ENCODE measurements around the gene CERS5.

The CERS5 gene

GRCh38 chr12:50184261-50184660 is 17.1 kb upstream of the CERS5 start:
- Histone ChIP-seq H3K27ac (ENCODE audit: poor library complexity, severe bottlenecking) (peak overlapping the region; percentile 89), H3K27me3 (ENCODE audit: insufficient read depth, poor library complexity, severe bottlenecking) (no peaks in the 10 kb centered on the region), H3K9me3 (ENCODE audit: severe bottlenecking) (no peaks in the 10 kb centered on the region), H3K4me3 (ENCODE audit: severe bottlenecking) (no peak overlapping the region), H3K4me1 (ENCODE audit: insufficient read depth, poor library complexity, severe bottlenecking) (peaks cover 39% of the 10 kb centered on the region), H3K36me3 (ENCODE audit: low read depth) (peaks cover 90% of the 10 kb centered on the region)
- DNase-seq (ENCODE audit: low spot score) (no peak), ATAC-seq (ENCODE audit: low read depth) (no peak)
- no peak for TF ChIP-seq CTCF (IDR thresholded peaks at IDR 0.05; ENCODE audit: poor library complexity, severe bottlenecking)

DNA sequence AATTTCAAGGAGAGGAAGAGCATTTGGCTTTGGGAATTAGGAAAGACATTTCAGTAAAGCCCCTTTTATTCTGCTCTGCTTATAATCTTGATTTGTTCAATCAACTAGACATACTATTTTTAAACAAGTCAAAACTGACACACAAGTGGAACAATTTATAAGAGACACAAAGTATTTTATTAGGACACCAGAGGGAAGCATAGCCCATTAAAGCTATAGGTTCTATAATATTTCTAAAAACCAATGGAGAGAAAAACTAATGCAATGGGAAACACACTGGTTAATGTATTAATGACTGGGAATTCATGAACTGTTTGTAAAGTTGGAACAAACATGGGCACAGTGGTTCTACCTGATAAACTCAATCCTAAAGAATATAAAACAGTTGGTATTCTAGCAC is 15.3 kb upstream of the CERS5 start:
- no peaks in the 10 kb centered on the region for H3K9me3 ChIP-seq (ENCODE audit: severe bottlenecking)
- H3K27ac ChIP-seq (ENCODE audit: poor library complexity, severe bottlenecking), result peak overlapping the region; percentile 89
- H3K4me1 ChIP-seq (ENCODE audit: insufficient read depth, poor library complexity, severe bottlenecking), result peaks cover 21% of the 10 kb centered on the region
- H3K36me3 ChIP-seq (ENCODE audit: low read depth), result peaks cover 89% of the 10 kb centered on the region
- TF ChIP-seq CTCF (IDR thresholded peaks at IDR 0.05; ENCODE audit: poor library complexity, severe bottlenecking), result no peak
- no peak for DNase-seq (ENCODE audit: low spot score)
- no peak overlapping the region for H3K4me3 ChIP-seq (ENCODE audit: severe bottlenecking)
- no peaks in the 10 kb centered on the region for H3K27me3 ChIP-seq (ENCODE audit: insufficient read depth, poor library complexity, severe bottlenecking)
- ATAC-seq (ENCODE audit: low read depth), result no peak

GRCh38 chr12:50181691-50182090 is 14.5 kb upstream of the CERS5 start:
- no peak overlapping the region for H3K4me3 ChIP-seq (ENCODE audit: severe bottlenecking)
- no peaks in the 10 kb centered on the region for H3K27me3 ChIP-seq (ENCODE audit: insufficient read depth, poor library complexity, severe bottlenecking)
- TF ChIP-seq CTCF (IDR thresholded peaks at IDR 0.05; ENCODE audit: poor library complexity, severe bottlenecking), result no peak
- no peak overlapping the region for H3K27ac ChIP-seq (ENCODE audit: poor library complexity, severe bottlenecking)
- H3K9me3 ChIP-seq (ENCODE audit: severe bottlenecking), result no peaks in the 10 kb centered on the region
- H3K36me3 ChIP-seq (ENCODE audit: low read depth), result peaks cover 89% of the 10 kb centered on the region
- no peak for DNase-seq (ENCODE audit: low spot score)
- ATAC-seq (ENCODE audit: low read depth), result no peak
- peaks cover 13% of the 10 kb centered on the region for H3K4me1 ChIP-seq (ENCODE audit: insufficient read depth, poor library complexity, severe bottlenecking)

GRCh38 chr12:50175716-50176026 is 8.5 kb upstream of the CERS5 start:
- Histone ChIP-seq H3K4me3 (ENCODE audit: severe bottlenecking) (no peak overlapping the region), H3K9me3 (ENCODE audit: severe bottlenecking) (no peaks in the 10 kb centered on the region), H3K27me3 (ENCODE audit: insufficient read depth, poor library complexity, severe bottlenecking) (no peaks in the 10 kb centered on the region), H3K36me3 (ENCODE audit: low read depth) (peaks cover 57% of the 10 kb centered on the region), H3K27ac (ENCODE audit: poor library complexity, severe bottlenecking) (peak overlapping the region; percentile 11), H3K4me1 (ENCODE audit: insufficient read depth, poor library complexity, severe bottlenecking) (no peaks in the 10 kb centered on the region)
- DNase-seq (ENCODE audit: low spot score), result no peak
- peak; percentile 51 for TF ChIP-seq CTCF (IDR thresholded peaks at IDR 0.05; ENCODE audit: poor library complexity, severe bottlenecking)
- ATAC-seq (ENCODE audit: low read depth), result no peak

GRCh38 chr12:50174971-50175715 is 8.0 kb upstream of the CERS5 start:
- Histone ChIP-seq H3K36me3 (ENCODE audit: low read depth) (peaks cover 52% of the 10 kb centered on the region), H3K9me3 (ENCODE audit: severe bottlenecking) (no peaks in the 10 kb centered on the region), H3K27ac (ENCODE audit: poor library complexity, severe bottlenecking) (no peak overlapping the region), H3K27me3 (ENCODE audit: insufficient read depth, poor library complexity, severe bottlenecking) (no peaks in the 10 kb centered on the region), H3K4me3 (ENCODE audit: severe bottlenecking) (no peak overlapping the region), H3K4me1 (ENCODE audit: insufficient read depth, poor library complexity, severe bottlenecking) (no peaks in the 10 kb centered on the region)
- peak; percentile 78 for TF ChIP-seq CTCF (IDR thresholded peaks at IDR 0.05; ENCODE audit: poor library complexity, severe bottlenecking)
- DNase-seq (ENCODE audit: low spot score) (no peak), ATAC-seq (ENCODE audit: low read depth) (peak; percentile 43; the same call in 1 of the 3 replicates)
